Measurements from ENCODE around the gene CFAP58.

- TF ChIP-seq CTCF (IDR thresholded peaks at IDR 0.05) (no peak), ZFX (IDR thresholded peaks at IDR 0.05; ENCODE audit: borderline replicate concordance) (no peak)
These were observed 21.0 kb downstream of the CFAP58 start for GRCh38 chr10:104374591-104374990.
